Activated T-helper 1 cell treated with anti-CD3 and anti-CD28 coated beads, Interleukin-12 subunit alpha, Interleukin-12 subunit beta, Interleukin-2, Interleukin-4 antibody, amounts not matched to agents 30 ng/mL and 10 ng/mL and 1 ng/mL, durations not matched to agents 14 hours and 24 hours and 36 hours (primary cell): Measurements from ENCODE around the gene MEGF8. TPM values are rescaled to one million over a fixed set of nuclear protein-coding genes. Genes with fewer than 3 reads are reported as not detected.

ENCODE experiments used
- DNase-seq: peaks from one replicate; pipeline ENCODE4 v3.0.0; 2021; ENCODE audit warnings: low spot score
- H3K27ac Mint-ChIP-seq: one replicate; pipeline ENCODE4 v1.8.0; 2021; ENCODE audit warnings: mild to moderate bottlenecking, mixed read lengths
- H3K27me3 Mint-ChIP-seq: one replicate; pipeline ENCODE4 v1.8.0; 2022; ENCODE audit warnings: mild to moderate bottlenecking, moderate library complexity, mixed read lengths; ENCODE audit not compliant: insufficient read depth
- H3K36me3 Mint-ChIP-seq: one replicate; pipeline ENCODE4 v1.8.0; 2021; ENCODE audit warnings: low read depth, mixed read lengths
- H3K4me1 Mint-ChIP-seq: one replicate; pipeline ENCODE4 v1.8.0; 2021; ENCODE audit warnings: low read depth, mixed read lengths
- H3K4me3 Mint-ChIP-seq: one replicate; pipeline ENCODE4 v1.8.0; 2021; ENCODE audit warnings: mild to moderate bottlenecking, moderate library complexity, mixed read lengths
- H3K9me3 Mint-ChIP-seq: one replicate; pipeline ENCODE4 v1.8.0; 2021; ENCODE audit warnings: mixed read lengths
- intact Hi-C: fragments of 100-400 bp; cut with micrococcal nuclease; formaldehyde crosslinking; loops from one replicate; pipeline ENCODE4 v1.15.1; 2024
- total RNA-seq: library from RNA; stranded (reverse); gene quantifications from 2 replicates; pipeline ENCODE4 v1.2.3, GENCODE V29; 2022

The MEGF8 gene
- total RNA-seq, 1 donor from 2014 or later, result 7.5 TPM

- Mint-ChIP-seq H3K4me1 (no peaks in the 10 kb centered on the region), H3K27me3 (no peaks in the 10 kb centered on the region), H3K9me3 (no peaks in the 10 kb centered on the region), H3K4me3 (no peak overlapping the region), H3K36me3 (no peaks in the 10 kb centered on the region), H3K27ac (no peak overlapping the region)
- intact Hi-C loops, result no loop called here
- DNase-seq, result no peak
Measured at GRCh38 chr19:42348211-42348610, 22.8 kb downstream of the MEGF8 start.

- intact Hi-C loops, result no loop called here
- Mint-ChIP-seq H3K4me1 (no peaks in the 10 kb centered on the region), H3K27ac (no peak overlapping the region), H3K4me3 (no peak overlapping the region), H3K27me3 (no peaks in the 10 kb centered on the region), H3K9me3 (no peaks in the 10 kb centered on the region), H3K36me3 (no peaks in the 10 kb centered on the region)
- no peak for DNase-seq
Measured at GRCh38 chr19:42349378-42350107, 24.1 kb downstream of the MEGF8 start.

GRCh38 chr19:42350417-42350816 is 25.0 kb downstream of the MEGF8 start:
- Mint-ChIP-seq H3K27ac (no peak overlapping the region), H3K27me3 (no peaks in the 10 kb centered on the region), H3K36me3 (no peaks in the 10 kb centered on the region), H3K4me1 (no peaks in the 10 kb centered on the region), H3K9me3 (no peaks in the 10 kb centered on the region), H3K4me3 (no peak overlapping the region)
- DNase-seq, result no peak
- intact Hi-C loops, result no loop called here

- intact Hi-C loops, result no loop called here
- Mint-ChIP-seq H3K27me3 (no peaks in the 10 kb centered on the region), H3K4me3 (no peak overlapping the region), H3K36me3 (no peaks in the 10 kb centered on the region), H3K4me1 (no peaks in the 10 kb centered on the region), H3K27ac (no peak overlapping the region), H3K9me3 (no peaks in the 10 kb centered on the region)
- no peak for DNase-seq
Measured at GRCh38 chr19:42351079-42351735, 25.8 kb downstream of the MEGF8 start.

GRCh38 chr19:42352301-42353259 is 27.1 kb downstream of the MEGF8 start:
- no peak overlapping the region for H3K4me3 Mint-ChIP-seq
- no peaks in the 10 kb centered on the region for H3K9me3 Mint-ChIP-seq
- H3K4me1 Mint-ChIP-seq, result no peaks in the 10 kb centered on the region
- no peaks in the 10 kb centered on the region for H3K36me3 Mint-ChIP-seq
- intact Hi-C loops, result no loop called here
- no peak for DNase-seq
- no peak overlapping the region for H3K27ac Mint-ChIP-seq
- H3K27me3 Mint-ChIP-seq, result no peaks in the 10 kb centered on the region

GRCh38 chr19:42353341-42354015 is 28.0 kb downstream of the MEGF8 start:
- no peaks in the 10 kb centered on the region for H3K9me3 Mint-ChIP-seq
- no peak for DNase-seq
- H3K36me3 Mint-ChIP-seq, result no peaks in the 10 kb centered on the region
- H3K27me3 Mint-ChIP-seq, result no peaks in the 10 kb centered on the region
- H3K4me3 Mint-ChIP-seq, result no peak overlapping the region
- no peak overlapping the region for H3K27ac Mint-ChIP-seq
- intact Hi-C loops, result no loop called here
- no peaks in the 10 kb centered on the region for H3K4me1 Mint-ChIP-seq

- no peak overlapping the region for H3K4me3 Mint-ChIP-seq
- intact Hi-C loops, result no loop called here
- H3K27me3 Mint-ChIP-seq, result no peaks in the 10 kb centered on the region
- no peaks in the 10 kb centered on the region for H3K4me1 Mint-ChIP-seq
- no peak for DNase-seq
- H3K9me3 Mint-ChIP-seq, result no peaks in the 10 kb centered on the region
- H3K36me3 Mint-ChIP-seq, result no peaks in the 10 kb centered on the region
- no peak overlapping the region for H3K27ac Mint-ChIP-seq
Measured at GRCh38 chr19:42355896-42356295, 30.5 kb downstream of the MEGF8 start.

- DNase-seq, result no peak
- Mint-ChIP-seq H3K36me3 (no peaks in the 10 kb centered on the region), H3K27ac (no peak overlapping the region), H3K27me3 (no peaks in the 10 kb centered on the region), H3K4me1 (no peaks in the 10 kb centered on the region), H3K9me3 (no peaks in the 10 kb centered on the region), H3K4me3 (no peak overlapping the region)
- intact Hi-C loops, result no loop called here
Measured at GRCh38 chr19:42356686-42357085, 31.3 kb downstream of the MEGF8 start.

GRCh38 chr19:42357290-42357689 is 31.9 kb downstream of the MEGF8 start:
- no peak overlapping the region for H3K4me3 Mint-ChIP-seq
- H3K36me3 Mint-ChIP-seq, result no peaks in the 10 kb centered on the region
- no peaks in the 10 kb centered on the region for H3K9me3 Mint-ChIP-seq
- no peaks in the 10 kb centered on the region for H3K4me1 Mint-ChIP-seq
- intact Hi-C loops, result no loop called here
- no peak for DNase-seq
- no peak overlapping the region for H3K27ac Mint-ChIP-seq
- H3K27me3 Mint-ChIP-seq, result no peaks in the 10 kb centered on the region

GRCh38 chr19:42360787-42361544 is 35.5 kb downstream of the MEGF8 start:
- intact Hi-C loops, result no loop called here
- peaks cover 11% of the 10 kb centered on the region for H3K9me3 Mint-ChIP-seq
- no peak overlapping the region for H3K27ac Mint-ChIP-seq
- no peaks in the 10 kb centered on the region for H3K4me1 Mint-ChIP-seq
- no peak for DNase-seq
- no peaks in the 10 kb centered on the region for H3K27me3 Mint-ChIP-seq
- H3K36me3 Mint-ChIP-seq, result peaks cover 5% of the 10 kb centered on the region
- H3K4me3 Mint-ChIP-seq, result no peak overlapping the region

GRCh38 chr19:42361545-42361910 is 36.1 kb downstream of the MEGF8 start:
- Mint-ChIP-seq H3K27me3 (no peaks in the 10 kb centered on the region), H3K27ac (no peak overlapping the region), H3K4me1 (no peaks in the 10 kb centered on the region), H3K9me3 (peaks cover 11% of the 10 kb centered on the region), H3K4me3 (no peak overlapping the region), H3K36me3 (peaks cover 5% of the 10 kb centered on the region)
- intact Hi-C loops, result no loop called here
- DNase-seq, result no peak

GRCh38 chr19:42362342-42362741 is 36.9 kb downstream of the MEGF8 start:
- no peaks in the 10 kb centered on the region for H3K4me1 Mint-ChIP-seq
- H3K27ac Mint-ChIP-seq, result no peak overlapping the region
- DNase-seq, result no peak
- H3K4me3 Mint-ChIP-seq, result no peak overlapping the region
- intact Hi-C loops, result no loop called here
- H3K36me3 Mint-ChIP-seq, result peaks cover 5% of the 10 kb centered on the region
- peaks cover 11% of the 10 kb centered on the region for H3K9me3 Mint-ChIP-seq
- no peaks in the 10 kb centered on the region for H3K27me3 Mint-ChIP-seq
